Endothelial cell of hepatic sinusoid (primary cell): Measurements from ENCODE around the gene KRTAP4-3.
"Not testable (repeated sequence)": the region's sequence is repeated elsewhere in the genome, so short reads cannot be mapped to it uniquely, and the experiment has no call there.

Experiments
- in situ Hi-C: cut with HindIII; loops from 2 replicates; pipeline ENCODE4 v1.10.0; 2017; ENCODE audit warnings: low sequenced_read_pairs

Gene KRTAP4-3

GRCh38 chr17:41168121-41168520 lies at the start of gene KRTAP4-3:
Gene KRTAP4-3, minus strand, starts transcription at chr17:41168221. Its CDS starts 49 bp downstream, at chr17:41168172.
- in situ Hi-C loops: no loop called here

- in situ Hi-C loops: loop anchor here (10.0 kb wide), 1 partner anchor 201 kb away; no protein-coding TSS in a partner anchor
Measured at GRCh38 chr17:41215681-41216080, 47.7 kb upstream of the KRTAP4-3 start.

- in situ Hi-C loops: loop anchor here (10.0 kb wide), 1 partner anchor 198 kb away; no protein-coding TSS in a partner anchor
Measured at GRCh38 chr17:41212524-41213169, 44.6 kb upstream of the KRTAP4-3 start.

- in situ Hi-C loops: loop anchor here (10.0 kb wide), 1 partner anchor 197 kb away; no protein-coding TSS in a partner anchor
Measured at GRCh38 chr17:41211845-41212466, 43.9 kb upstream of the KRTAP4-3 start.

GRCh38 chr17:41199421-41200078 lies 31.5 kb upstream of the KRTAP4-3 start:
- in situ Hi-C loops: no loop called here

- in situ Hi-C loops: no loop called here
Measured at GRCh38 chr17:41196068-41196467, 28.0 kb upstream of the KRTAP4-3 start.

GRCh38 chr17:41190328-41190727 lies 22.3 kb upstream of the KRTAP4-3 start:
- in situ Hi-C loops: no loop called here

- in situ Hi-C loops: not testable (repeated sequence)
Measured at GRCh38 chr17:41189837-41190318, 21.9 kb upstream of the KRTAP4-3 start, which contains the start of gene KRTAP9-1. Gene KRTAP9-1, plus strand, starts transcription at chr17:41189887. Its CDS starts 0 bp downstream, at chr17:41189887.

GRCh38 chr17:41186872-41187271 lies 18.9 kb upstream of the KRTAP4-3 start:
- in situ Hi-C loops: no loop called here

GRCh38 chr17:41185001-41185400 lies 17.0 kb upstream of the KRTAP4-3 start:
- in situ Hi-C loops: no loop called here

GRCh38 chr17:41184480-41184961 lies 16.5 kb upstream of the KRTAP4-3 start, which contains the start of gene KRTAP4-1:
Gene KRTAP4-1, minus strand, starts transcription at chr17:41184911. Its CDS starts 57 bp downstream, at chr17:41184854.
- in situ Hi-C loops: no loop called here

GRCh38 chr17:41178843-41179616 lies 11.0 kb upstream of the KRTAP4-3 start:
- in situ Hi-C loops: no loop called here

GRCh38 chr17:41178341-41178740 lies 10.3 kb upstream of the KRTAP4-3 start:
- in situ Hi-C loops: no loop called here

GRCh38 chr17:41177727-41178271 lies 9.8 kb upstream of the KRTAP4-3 start, which contains the start of gene KRTAP4-2:
Gene KRTAP4-2, minus strand, starts transcription at chr17:41178221. Its CDS starts 57 bp downstream, at chr17:41178164.
- in situ Hi-C loops: no loop called here

GRCh38 chr17:41176744-41177387 lies 8.8 kb upstream of the KRTAP4-3 start:
- in situ Hi-C loops: no loop called here

GRCh38 chr17:41171886-41172285 lies 3.9 kb upstream of the KRTAP4-3 start:
- in situ Hi-C loops: no loop called here

- in situ Hi-C loops: no loop called here
Measured at GRCh38 chr17:41167561-41167960, 460 bp downstream of the KRTAP4-3 start.

- in situ Hi-C loops: no loop called here
Measured at GRCh38 chr17:41163828-41164227, 4.2 kb downstream of the KRTAP4-3 start.

GRCh38 chr17:41160648-41161047 lies 7.4 kb downstream of the KRTAP4-3 start, which contains the start of gene KRTAP4-4:
Gene KRTAP4-4, minus strand, starts transcription at chr17:41160748. Its CDS starts 57 bp downstream, at chr17:41160691.
- in situ Hi-C loops: no loop called here
